IMR-90 (cell line): ENCODE measurements around the gene CSNK2B. TPM values are rescaled to one million over a fixed set of nuclear protein-coding genes. Genes with fewer than 3 reads are reported as not detected.

Experiments
- ATAC-seq: fragments of 200-7000 bp; cut with Tn5 transposase; 2 replicates; pipeline ENCODE4 v1.9.1; 2020; ENCODE audit warnings: low read depth, mild to moderate bottlenecking, moderate library complexity
- BruUV-seq: library from RNA; stranded (reverse); fragments of 400-500 nt; replicated peaks from 2 replicates; lab custom pipeline; 2021; lab: Mats Ljungman, UMichigan
- CTCF ChIA-PET: fragments of 300-600 bp; formaldehyde crosslinking; extraction: SDS; loops from one replicate; lab custom pipeline; 2021; ENCODE audit warnings: antibody characterized with exemption; lab: Yijun Ruan, JAX
- POLR2A ChIA-PET: fragments of 300-600 bp; sonication (Branson Sonifier 250); formaldehyde crosslinking; loops from one replicate; lab custom pipeline; 2022; ENCODE audit warnings: antibody characterized with exemption; ENCODE audit not compliant: unreplicated experiment; lab: Charles Lee
- DNase-seq: peaks from one replicate; pipeline ENCODE4 v3.0.0; 2013
- H2AFZ ChIP-seq: replicated peaks from 2 replicates; pipeline ENCODE3; 2013; ENCODE audit warnings: low read length, mild to moderate bottlenecking; ENCODE audit not compliant: poor library complexity
- H2AK5ac ChIP-seq: 2 replicates; pipeline ENCODE4 v1.6.1; 2013; ENCODE audit warnings: low read depth, low read length, inconsistent platforms
- H2AK9ac ChIP-seq: replicated peaks from 2 replicates; pipeline ENCODE3; 2013; ENCODE audit warnings: mild to moderate bottlenecking, low read depth, low read length, moderate library complexity; ENCODE audit not compliant: poor library complexity
- H2BK120ac ChIP-seq: 2 replicates; pipeline ENCODE4 v1.6.1; 2013; ENCODE audit warnings: low read depth, low read length, inconsistent platforms
- H2BK15ac ChIP-seq: 3 replicates; pipeline ENCODE4 v1.6.1; 2013; ENCODE audit warnings: low read depth, low read length, inconsistent platforms
- H2BK20ac ChIP-seq: 2 replicates; pipeline ENCODE4 v1.6.1; 2013; ENCODE audit warnings: low read depth, mild to moderate bottlenecking, inconsistent platforms, low read length, moderate library complexity
- H2BK5ac ChIP-seq: 2 replicates; pipeline ENCODE4 v1.6.1; 2013; ENCODE audit warnings: mild to moderate bottlenecking, low read depth, low read length, inconsistent platforms; ENCODE audit not compliant: poor library complexity, severe bottlenecking
- H3K14ac ChIP-seq: replicated peaks from 2 replicates; pipeline ENCODE4 v1.6.1; 2013; ENCODE audit warnings: low read depth, low read length, inconsistent platforms
- H3K18ac ChIP-seq: 2 replicates; pipeline ENCODE4 v1.6.1; 2013; ENCODE audit warnings: low read depth, low read length, control low read depth
- H3K23ac ChIP-seq: 2 replicates; pipeline ENCODE4 v1.6.1; 2013; ENCODE audit warnings: low read depth, low read length, inconsistent platforms
- H3K27ac ChIP-seq: 2 replicates; pipeline ENCODE4 v1.5.1; 2013; ENCODE audit warnings: mild to moderate bottlenecking, control low read depth, low read length; ENCODE audit not compliant: insufficient read depth
- H3K27me3 ChIP-seq: 2 replicates; pipeline ENCODE4 v1.6.1; 2013; ENCODE audit warnings: low read length; ENCODE audit not compliant: control insufficient read depth, insufficient read depth
- H3K36me3 ChIP-seq: 2 replicates; pipeline ENCODE4 v1.6.1; 2013; ENCODE audit warnings: low read length, mixed read lengths; ENCODE audit not compliant: control insufficient read depth, insufficient read depth
- H3K4ac ChIP-seq: 2 replicates; pipeline ENCODE4 v1.6.1; 2013; ENCODE audit warnings: low read depth, low read length, inconsistent platforms
- H3K4me1 ChIP-seq: 2 replicates; pipeline ENCODE4 v1.6.1; 2013; ENCODE audit warnings: low read length, mixed read lengths; ENCODE audit not compliant: control insufficient read depth, insufficient read depth
- H3K4me2 ChIP-seq: 2 replicates; pipeline ENCODE4 v1.6.1; 2013; ENCODE audit warnings: low read depth, mild to moderate bottlenecking, control low read depth, low read length, moderate library complexity
- H3K4me3 ChIP-seq: 2 replicates; pipeline ENCODE4 v1.5.1; 2013; ENCODE audit warnings: low read depth, mild to moderate bottlenecking, control low read depth, low read length, moderate library complexity; ENCODE audit not compliant: insufficient read depth
- H3K56ac ChIP-seq: 2 replicates; pipeline ENCODE4 v1.6.1; 2013; ENCODE audit warnings: low read length, inconsistent platforms; ENCODE audit not compliant: insufficient read depth; ENCODE audit errors: extremely low read depth
- H3K79me1 ChIP-seq, 2 experiments: 2 replicates each; pipeline ENCODE4 v1.6.1; 2013; ENCODE audit warnings: low read length in 2 of 2, inconsistent platforms in 1 of 2, low read depth in 1 of 2
- H3K9ac ChIP-seq: 2 replicates; pipeline ENCODE4 v1.6.1; 2013; ENCODE audit warnings: low read depth, low read length, control low read depth
- H3K9me1 ChIP-seq: 2 replicates; pipeline ENCODE4 v1.6.1; 2013; ENCODE audit warnings: low read length, inconsistent platforms; ENCODE audit not compliant: insufficient read depth
- H3K9me3 ChIP-seq: 2 replicates; pipeline ENCODE4 v1.6.1; 2013; ENCODE audit warnings: low read length; ENCODE audit not compliant: control insufficient read depth, insufficient read depth
- H4K20me1 ChIP-seq: 2 replicates; pipeline ENCODE4 v1.6.1; 2013; ENCODE audit warnings: low read length, inconsistent platforms; ENCODE audit not compliant: insufficient read depth
- H4K5ac ChIP-seq: 2 replicates; pipeline ENCODE4 v1.6.1; 2013; ENCODE audit warnings: mild to moderate bottlenecking, low read depth, low read length, control low read depth
- H4K8ac ChIP-seq, 2 experiments: 2 replicates each; pipeline ENCODE4 v1.6.1; 2013; ENCODE audit warnings: low read depth in 2 of 2, low read length in 2 of 2, control low read depth in 1 of 2, inconsistent platforms in 1 of 2
- H4K91ac ChIP-seq: 2 replicates; pipeline ENCODE4 v1.6.1; 2013; ENCODE audit warnings: low read depth, low read length, inconsistent platforms; ENCODE audit not compliant: insufficient read depth
- BHLHE40 ChIP-seq: fragments of 150-350 bp; IDR thresholded peaks from 2 replicates; pipeline ENCODE4 v1.6.1; 2016; ENCODE audit warnings: mild to moderate bottlenecking, low read depth, low read length
- CEBPB ChIP-seq: IDR thresholded peaks from 2 replicates; pipeline ENCODE4 v1.6.1; 2012; ENCODE audit warnings: low read depth, low read length, improper control_type of control experiment
- FOS ChIP-seq: fragments of 150-350 bp; IDR thresholded peaks from 2 replicates; pipeline ENCODE4 v1.6.1; 2016; ENCODE audit warnings: low read depth, low read length
- MAZ ChIP-seq: IDR thresholded peaks from 2 replicates; pipeline ENCODE4 v1.6.1; 2012; ENCODE audit warnings: low read depth, mild to moderate bottlenecking, low read length, improper control_type of control experiment, moderate library complexity, borderline replicate concordance
- MXI1 ChIP-seq: IDR thresholded peaks from 2 replicates; pipeline ENCODE4 v1.6.1; 2012; ENCODE audit warnings: low read depth, mild to moderate bottlenecking, low read length, moderate library complexity, borderline replicate concordance
- POLR2A ChIP-seq: IDR thresholded peaks from 2 replicates; pipeline ENCODE4 v1.6.1; 2012; ENCODE audit warnings: mild to moderate bottlenecking, low read depth, low read length
- RAD21 ChIP-seq: IDR thresholded peaks from 2 replicates; pipeline ENCODE4 v1.6.1; 2012; ENCODE audit warnings: low read length, improper control_type of control experiment
- RCOR1 ChIP-seq: IDR thresholded peaks from 2 replicates; pipeline ENCODE4 v1.6.1; 2012; ENCODE audit warnings: mild to moderate bottlenecking, low read length, improper control_type of control experiment; ENCODE audit not compliant: insufficient replicate concordance
- SMC3 ChIP-seq: fragments of 150-350 bp; IDR thresholded peaks from 2 replicates; pipeline ENCODE4 v1.6.1; 2016; ENCODE audit warnings: low read depth, mild to moderate bottlenecking, antibody characterized with exemption, low read length, moderate library complexity
- WGBS, 2 experiments: methylation state at CpG; one replicate each; pipeline versions ENCODE4 v1.1.5 to v1.1.7; 2013; ENCODE audit warnings: missing lambda C conversion rate in 2 of 2; ENCODE audit not compliant: insufficient read length in 1 of 2; ENCODE audit errors: extremely low coverage in 2 of 2; 5-methylcytosine and 5-hydroxymethylcytosine counted together
- dilution Hi-C: fragments of 300-500 bp; cut with HindIII; formaldehyde crosslinking; loops from one replicate; pipeline ENCODE4 v1.14.3; 2018; ENCODE audit warnings: low sequenced_read_pairs; ENCODE audit not compliant: unreplicated experiment
- in situ Hi-C: fragments of 300-500 bp; cut with MboI; formaldehyde crosslinking; loops from 3 replicates; pipeline ENCODE4 v1.14.3; 2019; ENCODE audit warnings: low sequenced_read_pairs, inconsistent platforms, mixed read lengths
- intact Hi-C: fragments of 100-400 bp; cut with micrococcal nuclease; formaldehyde crosslinking; loops from 2 replicates; pipeline ENCODE4 v1.10.0; 2022
- polyA plus RNA-seq, 3 experiments: library from polyadenylated mRNA; depleted of rRNA; stranded (reverse); fragments of >200 nt; gene quantifications; 2 replicates each; pipeline ENCODE4 v1.2.3, GENCODE V29; 2012; ENCODE audit warnings: low replicate concordance in 1 of 3
- total RNA-seq: library from RNA; depleted of rRNA; stranded (reverse); fragments of >200 nt; gene quantifications from 2 replicates; pipeline ENCODE4 v1.2.3, GENCODE V29; 2012
- TF ChIP-seq, protein P1 (sequence below): conservative IDR thresholded peaks from 2 replicates; pipeline ENCODE4 v1.5.1; 2012; ENCODE audit warnings: mild to moderate bottlenecking, low read depth, low read length, improper control_type of control experiment
- TF ChIP-seq, protein P2 (sequence below): fragments of 150-350 bp; IDR thresholded peaks from 2 replicates; pipeline ENCODE4 v1.6.1; 2017; ENCODE audit warnings: mild to moderate bottlenecking, antibody characterized with exemption, low read length, low read depth
- TF ChIP-seq, protein P3 (sequence below): fragments of 150-350 bp; IDR thresholded peaks from 2 replicates; pipeline ENCODE4 v1.6.1; 2016; ENCODE audit warnings: low read depth, mild to moderate bottlenecking, low read length, moderate library complexity, borderline replicate concordance

Gene CSNK2B
- total and polyA plus RNA-seq, 2 of the 4 experiments (the other 2 are of a cell fraction), result 194 to 240 TPM

DNA sequence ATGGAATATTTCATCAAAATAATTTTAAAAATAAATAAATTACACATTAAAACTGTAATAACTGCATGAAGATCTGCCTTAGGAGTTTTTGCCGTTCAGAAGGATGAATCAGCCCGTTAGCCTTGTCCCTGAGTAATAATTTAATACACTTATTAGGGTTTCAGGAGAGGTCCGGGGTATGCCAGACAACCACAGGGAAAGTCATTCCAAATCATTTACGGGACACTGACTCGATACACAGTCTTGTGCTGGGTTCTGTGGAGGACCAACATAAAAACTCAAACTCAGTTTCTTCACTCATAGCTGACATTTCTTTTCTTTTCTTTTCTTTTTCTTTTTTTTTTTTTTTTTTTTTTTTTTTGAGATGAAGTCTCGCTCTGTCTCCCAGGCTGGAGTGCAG lies 40.1 kb downstream of the CSNK2B start (continued):
- TF ChIP-seq MAZ (no peak), SMC3 (no peak), RAD21 (no peak)

DNA sequence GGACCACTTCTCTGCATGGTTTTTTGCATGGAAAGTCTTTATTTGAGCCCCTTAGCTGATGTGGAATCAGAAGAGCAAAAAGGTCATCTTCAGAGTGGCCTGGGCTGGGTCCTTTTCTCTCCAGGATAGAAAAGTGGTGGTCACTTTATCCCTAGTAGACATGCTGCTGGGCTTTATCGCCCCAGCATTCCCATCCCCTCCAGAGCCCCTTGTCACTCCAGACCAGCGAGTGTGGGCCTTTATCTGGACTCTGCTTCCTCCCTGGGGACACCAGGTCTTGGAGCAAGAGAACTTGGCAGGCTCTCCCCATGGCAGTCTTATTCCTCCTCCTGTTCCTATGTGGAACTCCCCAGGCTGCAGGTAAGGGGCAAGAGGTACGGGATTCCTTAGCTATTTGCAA lies 40.7 kb downstream of the CSNK2B start, which contains the start of gene LY6G6F:
TSS of gene LY6G6F (plus strand) at position 268 of the 400 bp plus-strand sequence. CDS start at position 309, 41 bp downstream.
- TF ChIP-seq BHLHE40, result no peak
- no peak for TF ChIP-seq SMC3
- TF ChIP-seq, protein P1, sequence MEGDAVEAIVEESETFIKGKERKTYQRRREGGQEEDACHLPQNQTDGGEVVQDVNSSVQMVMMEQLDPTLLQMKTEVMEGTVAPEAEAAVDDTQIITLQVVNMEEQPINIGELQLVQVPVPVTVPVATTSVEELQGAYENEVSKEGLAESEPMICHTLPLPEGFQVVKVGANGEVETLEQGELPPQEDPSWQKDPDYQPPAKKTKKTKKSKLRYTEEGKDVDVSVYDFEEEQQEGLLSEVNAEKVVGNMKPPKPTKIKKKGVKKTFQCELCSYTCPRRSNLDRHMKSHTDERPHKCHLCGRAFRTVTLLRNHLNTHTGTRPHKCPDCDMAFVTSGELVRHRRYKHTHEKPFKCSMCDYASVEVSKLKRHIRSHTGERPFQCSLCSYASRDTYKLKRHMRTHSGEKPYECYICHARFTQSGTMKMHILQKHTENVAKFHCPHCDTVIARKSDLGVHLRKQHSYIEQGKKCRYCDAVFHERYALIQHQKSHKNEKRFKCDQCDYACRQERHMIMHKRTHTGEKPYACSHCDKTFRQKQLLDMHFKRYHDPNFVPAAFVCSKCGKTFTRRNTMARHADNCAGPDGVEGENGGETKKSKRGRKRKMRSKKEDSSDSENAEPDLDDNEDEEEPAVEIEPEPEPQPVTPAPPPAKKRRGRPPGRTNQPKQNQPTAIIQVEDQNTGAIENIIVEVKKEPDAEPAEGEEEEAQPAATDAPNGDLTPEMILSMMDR, result no peak
- TF ChIP-seq FOS, result no peak
- no peak for TF ChIP-seq RCOR1
- TF ChIP-seq, protein P2, sequence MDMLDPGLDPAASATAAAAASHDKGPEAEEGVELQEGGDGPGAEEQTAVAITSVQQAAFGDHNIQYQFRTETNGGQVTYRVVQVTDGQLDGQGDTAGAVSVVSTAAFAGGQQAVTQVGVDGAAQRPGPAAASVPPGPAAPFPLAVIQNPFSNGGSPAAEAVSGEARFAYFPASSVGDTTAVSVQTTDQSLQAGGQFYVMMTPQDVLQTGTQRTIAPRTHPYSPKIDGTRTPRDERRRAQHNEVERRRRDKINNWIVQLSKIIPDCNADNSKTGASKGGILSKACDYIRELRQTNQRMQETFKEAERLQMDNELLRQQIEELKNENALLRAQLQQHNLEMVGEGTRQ, result no peak
- TF ChIP-seq POLR2A, result no peak
- TF ChIP-seq, protein P3, sequence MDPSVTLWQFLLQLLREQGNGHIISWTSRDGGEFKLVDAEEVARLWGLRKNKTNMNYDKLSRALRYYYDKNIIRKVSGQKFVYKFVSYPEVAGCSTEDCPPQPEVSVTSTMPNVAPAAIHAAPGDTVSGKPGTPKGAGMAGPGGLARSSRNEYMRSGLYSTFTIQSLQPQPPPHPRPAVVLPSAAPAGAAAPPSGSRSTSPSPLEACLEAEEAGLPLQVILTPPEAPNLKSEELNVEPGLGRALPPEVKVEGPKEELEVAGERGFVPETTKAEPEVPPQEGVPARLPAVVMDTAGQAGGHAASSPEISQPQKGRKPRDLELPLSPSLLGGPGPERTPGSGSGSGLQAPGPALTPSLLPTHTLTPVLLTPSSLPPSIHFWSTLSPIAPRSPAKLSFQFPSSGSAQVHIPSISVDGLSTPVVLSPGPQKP, result no peak
- no peak for TF ChIP-seq MXI1
- no peak for TF ChIP-seq CEBPB
- Histone ChIP-seq H3K36me3 (no peaks in the 10 kb centered on the region), H3K9ac (no peak within 1 kb of the TSS), H2AK9ac (no peak within 1 kb of the TSS), H3K79me1 (peaks cover 7 to 13% of the 10 kb centered on the region in 2 experiments), H3K18ac (no peak within 1 kb of the TSS), H3K27me3 (peaks cover 12% of the 10 kb centered on the region; the same call in 1 of the 2 replicates), H3K9me1 (peaks cover 3% of the 10 kb centered on the region; the same call in 1 of the 2 replicates), H2BK15ac (no peak within 1 kb of the TSS), H4K20me1 (0 out of 2 replicates have a peak, but pooled peaks cover 6% of the 10 kb centered on the region), H3K14ac (no peak within 1 kb of the TSS), H2AFZ (peak within 1 kb of the TSS; percentile 61), H3K56ac (no peak within 1 kb of the TSS), H3K27ac (no peak within 1 kb of the TSS), H4K5ac (no peak within 1 kb of the TSS), H2BK5ac (no peak within 1 kb of the TSS), H2BK120ac (no peak within 1 kb of the TSS), H3K9me3 (no peaks in the 10 kb centered on the region), H3K23ac (no peak within 1 kb of the TSS), H3K4me2 (no peak within 1 kb of the TSS), H2AK5ac (no peak within 1 kb of the TSS), H3K4me3 (no peak within 1 kb of the TSS), H4K91ac (no peak within 1 kb of the TSS), H2BK20ac (no peak within 1 kb of the TSS), H3K4ac (no peak within 1 kb of the TSS), H3K4me1 (peaks cover 5% of the 10 kb centered on the region), H4K8ac (no peak within 1 kb of the TSS)
- POLR2A ChIA-PET, result interaction anchor here (0.6 kb wide), 1 partner anchor 121 kb away, joined by 3 read pairs; the partner anchor contains the start of gene HSPA1B
- no peak for ATAC-seq
- dilution Hi-C loops, result no loop called here
- in situ Hi-C loops, result no loop called here
- BruUV-seq, result no TSS peak
- CTCF ChIA-PET, result no interaction called here
- intact Hi-C loops, result no loop called here
- WGBS, 2 experiments, result 100% methylated on average over 1 of the region's 3 CpGs; no CpG with 5 or more reads in 1 of the 2 experiments
- no peak for DNase-seq
